B cell (primary cell): ENCODE data around the gene ABCA9. TPM values are rescaled to one million over a fixed set of nuclear protein-coding genes. Genes with fewer than 3 reads are reported as not detected.

ENCODE experiments used
- ATAC-seq: fragments of 200-7000 bp; cut with Tn5 transposase; one replicate; pipeline ENCODE4 v1.10.0; 2021; ENCODE audit warnings: low read depth, mild to moderate bottlenecking, moderate number of reproducible peaks, moderate library complexity
- CTCF ChIA-PET: fragments of 350-600 bp; sonication (Branson Sonifier 250); formaldehyde crosslinking; loops from one replicate; lab custom pipeline; 2021; ENCODE audit warnings: antibody characterized with exemption, inconsistent platforms; lab: Charles Lee
- POLR2A ChIA-PET: fragments of 350-600 bp; sonication (Branson Sonifier 250); formaldehyde crosslinking; loops from one replicate; lab custom pipeline; 2021; ENCODE audit warnings: antibody characterized with exemption; lab: Charles Lee
- DNase-seq: peaks from one replicate; pipeline ENCODE4 v3.0.0; 2013
- H2AFZ ChIP-seq: 2 replicates; pipeline ENCODE4 v1.6.1; 2012; ENCODE audit warnings: mild to moderate bottlenecking, low read depth, low read length; ENCODE audit not compliant: insufficient read depth, poor library complexity, severe bottlenecking
- H3K27ac ChIP-seq, 2 donors: 1 replicate in 1 of 2; 2 replicates in 1 of 2; pipeline ENCODE4 v1.5.1; 2012 to 2013; ENCODE audit warnings: low read length in 2 of 2, mild to moderate bottlenecking in 2 of 2, moderate library complexity in 1 of 2
- H3K27me3 ChIP-seq, 4 experiments: fragments of 200-600 bp in 1 of 4; sonication (generic) in 1 of 4; replicated peaks in 1 of 4; 1 replicate in 2 of 4; 2 replicates in 2 of 4; pipeline versions ENCODE4 v1.6.1 to v1.7.0; 2013 to 2016; ENCODE audit warnings: low read length in 3 of 4, mild to moderate bottlenecking in 2 of 4, mixed read lengths in 1 of 4, moderate library complexity in 1 of 4; ENCODE audit not compliant: insufficient read depth in 4 of 4, control insufficient read depth in 3 of 4; ENCODE audit errors: control extremely low read depth in 1 of 4
- H3K36me3 ChIP-seq, 2 experiments: replicated peaks in 1 of 2; 1 replicate in 1 of 2; 2 replicates in 1 of 2; pipeline versions ENCODE4 v1.6.1 to v1.7.1; 2013; ENCODE audit warnings: low read length in 1 of 2; ENCODE audit not compliant: insufficient read depth in 2 of 2, control insufficient read depth in 1 of 2; ENCODE audit errors: control extremely low read depth in 1 of 2, extremely low read depth in 1 of 2
- H3K4me1 ChIP-seq, 2 donors: fragments of 200-600 bp in 1 of 2; sonication (generic) in 1 of 2; 1 replicate in 1 of 2; 2 replicates in 1 of 2; pipeline versions ENCODE4 v1.5.1 to v1.6.1; 2013 to 2017; ENCODE audit warnings: low read length in 2 of 2; ENCODE audit not compliant: control insufficient read depth in 2 of 2, insufficient read depth in 2 of 2
- H3K4me2 ChIP-seq: replicated peaks from 2 replicates; pipeline ENCODE3; 2012; ENCODE audit warnings: mild to moderate bottlenecking, low read depth, low read length; ENCODE audit not compliant: poor library complexity, severe bottlenecking
- H3K4me3 ChIP-seq, 5 experiments: fragments of 200-600 bp in 1 of 5; sonication (generic) in 1 of 5; 1 replicate in 3 of 5; 2 replicates in 2 of 5; pipeline versions ENCODE4 v1.5.1 to v1.7.0; 2011 to 2016; ENCODE audit warnings: low read length in 4 of 5, mild to moderate bottlenecking in 4 of 5, low read depth in 2 of 5, control low read depth in 1 of 5, moderate library complexity in 1 of 5; ENCODE audit not compliant: insufficient read depth in 1 of 5; ENCODE audit errors: control extremely low read depth in 1 of 5, extremely low read depth in 1 of 5
- H3K79me2 ChIP-seq: fragments of 200-600 bp; sonication (generic); one replicate; pipeline ENCODE4 v1.6.0; 2016; ENCODE audit warnings: low read length; ENCODE audit not compliant: control insufficient read depth, insufficient read depth
- H3K9ac ChIP-seq: fragments of 200-600 bp; sonication (generic); 2 replicates; pipeline ENCODE4 v1.6.1; 2017; ENCODE audit warnings: mild to moderate bottlenecking, low read length, moderate library complexity
- H3K9me3 ChIP-seq, 3 donors: one replicate each; pipeline versions ENCODE4 v1.6.1 to v1.7.1; 2013; ENCODE audit warnings: low read length in 2 of 3; ENCODE audit not compliant: control insufficient read depth in 2 of 3, insufficient read depth in 1 of 3; ENCODE audit errors: control extremely low read depth in 1 of 3
- H4K20me1 ChIP-seq: 2 replicates; pipeline ENCODE4 v1.6.0; 2012; ENCODE audit warnings: mild to moderate bottlenecking, low read length; ENCODE audit not compliant: insufficient read depth, control insufficient read depth, poor library complexity, severe bottlenecking
- H3K27ac Mint-ChIP-seq: one replicate; pipeline ENCODE4 v1.8.0; 2021; ENCODE audit warnings: mixed read lengths
- H3K27me3 Mint-ChIP-seq: one replicate; pipeline ENCODE4 v1.8.0; 2021; ENCODE audit warnings: mixed read lengths
- H3K4me1 Mint-ChIP-seq: one replicate; pipeline ENCODE4 v1.8.0; 2021; ENCODE audit warnings: mixed read lengths
- H3K4me3 Mint-ChIP-seq: one replicate; pipeline ENCODE4 v1.8.0; 2021; ENCODE audit warnings: mixed read lengths
- H3K9me3 Mint-ChIP-seq: one replicate; pipeline ENCODE4 v1.8.0; 2022; ENCODE audit warnings: mixed read lengths; ENCODE audit not compliant: insufficient read depth
- CTCF ChIP-seq: fragments of 200-600 bp; IDR thresholded peaks from one replicate; pipeline ENCODE4 v1.8.0; 2022; ENCODE audit warnings: antibody characterized with exemption, mild to moderate bottlenecking
- EZH2 ChIP-seq: IDR thresholded peaks from 2 replicates; pipeline ENCODE4 v1.6.1; 2012; ENCODE audit warnings: borderline replicate concordance, low read depth, mild to moderate bottlenecking, moderate library complexity, low read length; ENCODE audit not compliant: insufficient read depth, poor library complexity, severe bottlenecking
- WGBS: methylation state at CpG from one replicate; pipeline ENCODE4 v1.1.5; 2013; ENCODE audit warnings: missing lambda C conversion rate; ENCODE audit not compliant: insufficient coverage; 5-methylcytosine and 5-hydroxymethylcytosine counted together
- intact Hi-C: fragments of 100-400 bp; cut with micrococcal nuclease; formaldehyde crosslinking; loops from one replicate; pipeline ENCODE4 v1.10.0; 2022
- polyA plus RNA-seq: library from polyadenylated mRNA; depleted of rRNA; stranded (reverse); fragments of >200 nt; gene quantifications from 2 replicates; pipeline ENCODE4 v1.2.3, GENCODE V29; 2012
- total RNA-seq, 2 donors: library from RNA; stranded (reverse); fragments of 120-200 nt in 1 of 2; gene quantifications; 1 replicate in 1 of 2; 2 replicates in 1 of 2; pipeline versions ENCODE4 v1.2.3 to v1.2.4, GENCODE V29; 2013 to 2022

Gene ABCA9
- total and polyA plus RNA-seq, 2 donors (not counting 1 experiment from before 2014, with no cell fraction given): 0.06 to 0.91 TPM

GRCh38 chr17:68937890-68938514, 122.7 kb downstream of the ABCA9 start:
- intact Hi-C loops: no loop called here
- ChIA-PET CTCF (no interaction called here), POLR2A (no interaction called here)
- Mint-ChIP-seq H3K27ac (no peak overlapping the region), H3K9me3 (no peaks in the 10 kb centered on the region), H3K4me3 (no peak overlapping the region), H3K4me1 (no peaks in the 10 kb centered on the region), H3K27me3 (peaks cover 20% of the 10 kb centered on the region)
- DNase-seq (no peak), ATAC-seq (no peak)
- H3K4me1 ChIP-seq: no peaks in the 10 kb centered on the region
- H3K27ac ChIP-seq: no peak overlapping the region
- no peak overlapping the region for H3K4me2 ChIP-seq
- H3K9me3 ChIP-seq: no peaks in the 10 kb centered on the region
- H3K36me3 ChIP-seq: no peaks in the 10 kb centered on the region
- no CpG with 5 or more reads among the region's 8 CpGs for WGBS
- no peak overlapping the region for H2AFZ ChIP-seq
- TF ChIP-seq EZH2 (no peak), CTCF (no peak)
- H4K20me1 ChIP-seq: no peaks in the 10 kb centered on the region
- no peaks in the 10 kb centered on the region for H3K27me3 ChIP-seq
- H3K79me2 ChIP-seq: no peaks in the 10 kb centered on the region
- H3K9ac ChIP-seq: no peak overlapping the region
- no peak overlapping the region for H3K4me3 ChIP-seq

GRCh38 chr17:68927516-68927915, 133.2 kb downstream of the ABCA9 start:
- Histone ChIP-seq H4K20me1 (no peaks in the 10 kb centered on the region), H2AFZ (no peak overlapping the region), H3K9ac (no peak overlapping the region), H3K27ac (no peak overlapping the region), H3K36me3 (no peaks in the 10 kb centered on the region), H3K27me3 (no peaks in the 10 kb centered on the region), H3K4me2 (no peak overlapping the region), H3K4me1 (no peaks in the 10 kb centered on the region), H3K9me3 (no peaks in the 10 kb centered on the region), H3K4me3 (no peak overlapping the region), H3K79me2 (no peaks in the 10 kb centered on the region)
- no CpG with 5 or more reads among the region's 4 CpGs for WGBS
- H3K27me3 Mint-ChIP-seq: peaks cover 3% of the 10 kb centered on the region
- H3K9me3 Mint-ChIP-seq: no peaks in the 10 kb centered on the region
- CTCF ChIA-PET: interaction anchor here (0.7 kb wide), 1 partner anchor 312 kb away, joined by 3 read pairs; no protein-coding TSS in a partner anchor
- H3K27ac Mint-ChIP-seq: no peak overlapping the region
- H3K4me1 Mint-ChIP-seq: no peaks in the 10 kb centered on the region
- no peak overlapping the region for H3K4me3 Mint-ChIP-seq
- no peak for DNase-seq
- POLR2A ChIA-PET: no interaction called here
- no peak for ATAC-seq
- TF ChIP-seq EZH2 (no peak), CTCF (no peak)
- intact Hi-C loops: no loop called here
